HG03097 (cell line): ENCODE measurements around the gene UBLCP1.
"Not testable (repeated sequence)": the region's sequence is repeated elsewhere in the genome, so short reads cannot be mapped to it uniquely, and the experiment has no call there.

Experiments
- ATAC-seq: cut with Tn5 transposase; IDR thresholded peaks from one replicate; pipeline ENCODE4 v1.9.1; 2021; ENCODE audit not compliant: unreplicated experiment, low FRiP score

The UBLCP1 gene, protein sequence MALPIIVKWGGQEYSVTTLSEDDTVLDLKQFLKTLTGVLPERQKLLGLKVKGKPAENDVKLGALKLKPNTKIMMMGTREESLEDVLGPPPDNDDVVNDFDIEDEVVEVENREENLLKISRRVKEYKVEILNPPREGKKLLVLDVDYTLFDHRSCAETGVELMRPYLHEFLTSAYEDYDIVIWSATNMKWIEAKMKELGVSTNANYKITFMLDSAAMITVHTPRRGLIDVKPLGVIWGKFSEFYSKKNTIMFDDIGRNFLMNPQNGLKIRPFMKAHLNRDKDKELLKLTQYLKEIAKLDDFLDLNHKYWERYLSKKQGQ

DNA sequence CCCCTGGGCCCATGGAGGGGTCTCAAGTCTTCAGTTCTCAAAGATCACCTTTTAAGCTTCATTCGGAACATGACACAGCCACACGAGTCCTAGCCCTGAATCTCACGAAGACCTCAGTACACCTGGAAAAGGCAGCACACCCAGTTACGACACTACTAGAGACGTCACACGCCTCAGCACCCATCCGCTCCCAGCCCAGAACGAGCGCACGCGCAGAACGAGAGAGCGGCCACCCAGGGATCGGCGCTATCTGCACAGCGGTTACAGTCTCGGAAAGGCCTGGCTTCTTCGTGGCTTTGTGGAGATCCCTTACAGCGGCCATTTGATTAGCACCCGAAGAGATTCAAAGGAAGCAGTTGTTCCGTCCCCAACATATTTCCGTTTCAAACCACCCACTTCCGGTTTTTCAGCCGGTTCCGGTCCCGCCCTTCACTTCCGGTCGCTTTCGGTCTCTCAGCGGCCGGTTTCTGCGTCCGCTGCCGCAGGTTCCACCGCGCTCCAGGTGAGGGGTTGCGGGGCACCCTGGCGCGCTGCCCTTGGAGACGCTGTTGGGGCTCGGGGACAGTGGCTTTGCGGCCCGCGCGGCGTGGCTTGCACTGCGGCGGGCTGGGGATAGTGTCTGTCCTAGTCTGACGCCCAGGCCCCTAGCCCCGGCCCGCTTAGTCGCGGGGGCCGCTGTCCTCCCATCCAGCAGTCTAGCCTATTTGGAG, at the start of gene UBLCP1:
TSS of gene UBLCP1 (plus strand) at position 432 of the 710 bp plus-strand sequence. CDS start 5,626 bp downstream, outside the sequence.
- ATAC-seq = peak; percentile 84

DNA sequence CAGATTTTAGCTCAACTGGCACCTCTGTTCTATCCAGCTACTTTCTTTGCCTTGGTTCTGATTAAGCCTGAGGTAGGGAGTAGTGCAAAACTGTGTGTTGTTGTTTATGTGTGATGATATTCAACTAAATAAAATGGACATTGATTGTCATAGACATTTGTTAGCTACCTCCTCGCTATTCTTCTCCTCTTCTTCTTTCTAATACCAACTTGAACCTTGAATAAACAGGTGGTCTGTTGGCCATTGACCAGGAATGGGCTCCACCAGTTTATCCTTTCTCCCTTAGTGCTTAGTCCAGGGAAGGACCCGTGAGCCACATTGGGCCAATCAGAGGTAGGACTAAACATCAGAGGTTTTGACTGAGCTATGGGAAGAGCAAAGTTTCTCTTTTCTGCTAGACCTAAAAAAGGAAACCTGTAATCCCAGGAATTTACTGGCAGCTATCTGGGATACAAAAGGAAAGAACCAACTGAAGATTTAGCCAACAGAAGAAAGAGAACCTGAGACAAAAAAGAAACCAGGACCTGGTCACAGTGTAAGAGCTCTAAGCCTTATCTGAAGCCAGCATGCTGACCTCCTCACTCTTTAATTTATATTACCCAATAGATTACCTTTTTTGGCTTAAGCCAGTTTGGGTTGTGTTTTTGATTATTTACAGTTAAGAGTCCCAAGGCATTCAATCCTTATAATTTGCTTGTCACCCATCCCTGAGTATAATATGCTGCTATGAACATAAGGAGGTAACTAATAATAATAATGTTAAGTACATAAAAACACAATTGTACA, 48.4 kb upstream of the UBLCP1 start:
- ATAC-seq = no peak

DNA sequence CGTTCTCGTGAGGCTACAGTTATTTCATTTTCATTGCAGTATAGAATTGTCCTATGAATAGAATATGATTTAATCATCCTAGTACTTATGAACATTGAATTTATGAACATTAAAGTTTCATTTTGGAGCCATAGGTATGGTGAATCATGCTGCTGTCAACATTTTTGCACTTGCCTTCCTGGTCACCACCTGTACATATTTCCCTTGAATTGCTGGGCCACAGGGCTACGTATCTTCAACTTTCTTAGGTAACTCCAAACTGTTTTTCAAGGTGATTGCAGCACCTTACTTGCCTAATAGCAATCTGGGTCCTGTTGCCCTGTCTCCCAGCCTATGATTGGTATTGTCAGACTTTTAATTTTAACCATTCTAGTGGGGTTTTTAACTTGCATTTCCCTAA, 47.2 kb upstream of the UBLCP1 start:
- ATAC-seq = no peak

DNA sequence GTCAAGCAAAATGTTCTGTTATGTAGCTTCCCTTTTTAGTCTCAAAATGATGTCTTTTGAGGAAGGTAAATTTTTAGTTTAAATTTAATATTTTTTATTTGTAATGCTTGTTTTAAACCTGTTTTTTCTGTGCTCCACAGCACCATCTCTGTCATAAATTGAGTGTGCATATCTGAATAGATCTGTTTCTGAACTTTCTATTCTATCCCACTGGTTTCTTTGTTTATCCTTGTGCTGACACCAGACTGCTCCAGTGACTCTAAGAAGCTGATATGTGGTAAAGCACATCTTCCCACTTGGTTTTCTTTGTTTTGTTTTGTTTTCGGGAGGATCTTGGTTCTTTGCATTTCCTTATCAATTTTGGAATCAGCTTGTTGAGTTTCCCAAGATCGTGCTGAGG, 46.6 kb upstream of the UBLCP1 start:
- no peak for ATAC-seq

DNA sequence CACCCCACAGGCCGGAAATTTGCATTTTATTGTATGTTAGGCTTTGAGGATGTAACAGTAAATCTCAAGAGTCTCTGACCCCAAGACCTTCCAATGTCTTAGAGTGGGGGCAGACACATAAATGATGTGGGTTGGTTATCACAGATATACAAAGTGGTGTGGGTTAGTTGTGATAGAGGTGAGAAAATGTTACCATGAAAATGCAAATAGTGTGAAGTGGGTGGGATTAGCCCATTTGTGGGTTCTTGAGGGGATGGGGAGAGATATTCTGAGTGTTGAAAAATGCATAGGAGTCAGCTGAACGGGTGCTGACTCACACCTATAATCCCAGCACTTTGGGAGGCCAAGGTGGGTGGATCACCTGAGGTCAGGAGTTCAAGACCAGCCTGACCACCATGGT, 45.9 kb upstream of the UBLCP1 start:
- no peak for ATAC-seq

DNA sequence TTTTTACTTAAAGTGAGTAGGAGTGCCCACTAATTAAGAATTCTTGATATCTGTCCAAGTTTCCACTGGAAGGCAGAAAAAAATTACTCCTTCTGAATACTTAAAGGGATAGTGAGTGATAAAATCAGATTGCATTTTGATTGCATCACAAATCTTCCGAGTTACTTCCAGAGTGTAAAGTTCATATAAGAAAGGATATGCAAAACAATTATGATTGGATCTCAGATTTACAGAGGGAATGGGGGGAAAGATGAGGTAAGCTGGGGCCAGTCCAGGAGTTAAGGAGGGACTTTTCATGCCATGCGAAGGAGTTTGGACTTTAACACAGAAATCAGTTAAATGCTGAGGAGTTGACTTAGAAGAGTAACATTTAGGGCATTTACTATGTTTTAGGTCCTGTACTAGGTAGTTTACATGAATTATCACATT, 44.5 kb upstream of the UBLCP1 start:
- ATAC-seq = no peak

DNA sequence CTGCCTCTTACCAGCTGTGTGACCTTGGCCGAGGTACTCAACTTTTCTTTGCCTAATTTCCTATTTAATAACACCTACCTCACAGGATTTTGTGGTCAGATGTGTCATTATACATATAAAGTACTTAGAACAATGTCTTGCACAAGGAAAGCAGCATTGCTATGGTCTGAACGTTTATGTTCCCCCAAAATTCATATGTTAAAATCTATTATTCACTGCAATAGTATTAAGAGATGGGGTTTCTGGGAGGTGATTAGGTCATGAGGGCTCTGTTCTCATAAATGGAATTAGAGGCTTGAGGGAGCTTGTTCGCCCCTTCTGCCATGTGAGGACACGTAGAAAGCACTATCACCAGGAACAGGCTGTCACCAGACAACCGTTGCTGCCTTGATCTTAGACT, 42.9 kb upstream of the UBLCP1 start:
- no peak for ATAC-seq

DNA sequence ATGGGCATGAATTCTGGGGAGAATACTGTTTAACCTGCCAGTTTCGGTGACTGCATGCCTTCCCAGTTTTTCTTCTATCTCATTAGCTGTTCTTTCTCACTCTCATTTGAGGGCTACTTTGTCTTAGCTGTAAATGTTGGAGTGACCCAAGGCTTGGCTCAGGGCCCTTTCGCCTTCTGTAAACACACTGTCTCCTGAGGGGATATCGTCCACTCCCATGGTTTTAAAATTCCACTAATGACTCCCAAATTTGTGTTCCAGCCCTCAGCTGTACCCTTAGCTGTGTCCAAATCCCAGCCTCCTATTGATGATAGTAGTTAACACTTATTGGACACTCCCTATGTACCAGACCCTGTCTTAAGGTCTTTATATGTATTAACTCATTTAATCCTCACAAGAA, 39.6 kb upstream of the UBLCP1 start:
- no peak for ATAC-seq

DNA sequence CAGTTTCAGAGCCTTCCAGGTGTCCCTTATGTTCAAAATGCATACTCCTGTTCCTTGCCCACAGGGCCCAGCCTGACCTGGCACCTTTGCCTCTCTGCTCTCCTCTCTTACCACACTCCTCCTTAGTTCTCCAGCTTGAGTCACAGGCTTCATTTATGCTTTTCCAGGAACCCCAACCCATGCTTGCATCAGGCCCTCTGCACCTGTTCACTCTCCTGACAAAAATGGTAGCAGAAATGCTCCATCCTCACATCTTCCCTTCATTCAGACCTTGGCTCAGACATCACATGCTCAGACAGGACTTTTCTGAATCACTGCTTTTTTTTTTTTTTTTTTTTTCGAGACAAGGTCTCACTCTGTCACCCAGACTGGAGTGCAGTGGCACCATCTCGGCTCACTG, 38.6 kb upstream of the UBLCP1 start:
- no peak for ATAC-seq

DNA sequence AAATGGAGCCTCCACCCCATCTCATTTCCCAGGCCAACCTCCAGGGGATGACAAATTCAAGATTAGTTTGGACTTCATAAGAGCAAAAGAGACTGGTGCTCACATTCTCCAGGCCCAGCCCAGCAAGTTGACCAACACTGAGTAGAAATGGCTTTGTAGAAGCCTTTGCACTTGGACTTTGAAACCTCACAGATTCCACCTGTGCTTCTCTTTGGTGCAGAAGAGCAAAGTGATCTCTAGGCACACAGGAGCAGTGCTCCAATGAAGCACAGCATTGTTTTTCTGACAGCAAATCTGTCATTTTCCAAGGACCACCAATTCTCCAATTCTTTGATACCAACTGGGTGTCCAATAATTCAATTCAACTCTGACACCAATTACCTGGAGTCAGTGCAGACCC, 36.6 kb upstream of the UBLCP1 start:
- no peak for ATAC-seq

DNA sequence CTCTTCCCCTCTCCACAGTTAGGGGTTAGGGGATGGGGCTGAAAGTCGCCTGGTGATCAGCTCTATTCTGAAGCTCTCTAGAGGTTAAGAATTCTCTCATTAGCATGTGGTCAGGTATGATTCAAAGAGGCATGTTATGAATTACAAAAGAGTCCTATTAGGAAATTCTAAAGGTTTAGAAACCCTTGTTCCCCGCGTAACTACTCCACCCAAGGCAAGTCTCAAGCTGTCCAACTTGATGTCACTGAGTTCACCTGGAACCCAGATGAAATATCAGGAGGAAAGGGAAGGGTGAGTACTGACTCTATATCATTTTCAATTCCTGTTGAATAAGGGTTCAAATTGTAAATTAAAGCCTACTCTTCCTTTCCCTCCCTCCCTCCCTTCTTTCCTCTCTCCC, 35.6 kb upstream of the UBLCP1 start:
- no peak for ATAC-seq

DNA sequence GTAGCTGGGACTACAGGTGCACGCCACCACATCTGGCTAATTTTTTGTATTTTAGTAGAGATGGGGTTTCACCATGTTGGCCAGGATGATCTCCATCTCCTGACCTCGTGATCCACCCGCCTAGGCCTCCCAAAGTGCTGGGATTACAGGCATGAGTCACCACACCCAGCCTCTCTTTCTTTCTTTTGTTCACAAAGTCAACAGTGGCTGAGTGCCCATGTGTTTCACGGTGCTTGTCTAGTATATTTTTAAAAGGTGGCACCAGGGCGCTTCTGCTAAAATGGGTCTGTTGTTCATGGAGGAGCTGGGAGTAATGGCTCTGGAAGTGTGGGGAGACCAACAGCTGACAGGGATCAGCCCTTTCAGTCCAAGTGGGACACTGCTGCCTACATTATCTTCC, 35.0 kb upstream of the UBLCP1 start:
- not testable (repeated sequence) for ATAC-seq

DNA sequence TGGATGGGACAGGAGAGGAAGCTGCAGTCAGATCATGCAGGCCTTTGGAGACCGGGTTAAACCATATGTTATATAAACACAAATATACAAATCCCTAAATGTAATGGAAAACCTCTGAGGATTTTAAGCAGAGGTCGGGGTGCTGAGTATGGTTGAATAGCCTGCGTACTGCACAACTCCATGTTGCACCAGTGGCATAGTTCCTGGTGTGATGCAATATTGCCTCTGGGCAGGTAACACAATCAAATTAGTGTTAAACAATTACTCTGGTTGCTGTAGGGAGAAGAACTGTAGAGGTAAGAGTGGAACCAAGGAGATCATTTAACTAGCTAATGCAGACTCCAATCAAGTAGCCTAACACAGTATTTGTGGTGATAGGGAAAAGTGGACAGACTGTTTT, 32.4 kb upstream of the UBLCP1 start:
- ATAC-seq = no peak

DNA sequence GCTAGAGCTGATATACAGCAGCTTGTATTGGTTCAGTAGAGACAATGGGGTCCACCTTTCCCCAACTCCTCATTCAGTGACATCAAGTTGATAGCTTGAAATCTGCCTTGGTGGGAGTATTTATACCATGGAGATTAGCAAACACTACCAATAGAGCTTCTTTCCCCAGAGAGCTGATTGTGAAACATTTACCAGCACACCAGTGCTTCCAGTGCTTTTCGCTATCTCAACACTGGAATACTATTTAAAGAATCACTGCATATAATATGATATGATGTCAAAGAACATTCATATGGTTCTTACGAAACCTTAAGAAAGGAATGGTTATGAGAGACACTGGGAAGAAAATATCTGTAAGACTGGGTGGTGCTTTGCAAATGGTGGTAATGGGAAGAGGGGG, 31.9 kb upstream of the UBLCP1 start:
- no peak for ATAC-seq

DNA sequence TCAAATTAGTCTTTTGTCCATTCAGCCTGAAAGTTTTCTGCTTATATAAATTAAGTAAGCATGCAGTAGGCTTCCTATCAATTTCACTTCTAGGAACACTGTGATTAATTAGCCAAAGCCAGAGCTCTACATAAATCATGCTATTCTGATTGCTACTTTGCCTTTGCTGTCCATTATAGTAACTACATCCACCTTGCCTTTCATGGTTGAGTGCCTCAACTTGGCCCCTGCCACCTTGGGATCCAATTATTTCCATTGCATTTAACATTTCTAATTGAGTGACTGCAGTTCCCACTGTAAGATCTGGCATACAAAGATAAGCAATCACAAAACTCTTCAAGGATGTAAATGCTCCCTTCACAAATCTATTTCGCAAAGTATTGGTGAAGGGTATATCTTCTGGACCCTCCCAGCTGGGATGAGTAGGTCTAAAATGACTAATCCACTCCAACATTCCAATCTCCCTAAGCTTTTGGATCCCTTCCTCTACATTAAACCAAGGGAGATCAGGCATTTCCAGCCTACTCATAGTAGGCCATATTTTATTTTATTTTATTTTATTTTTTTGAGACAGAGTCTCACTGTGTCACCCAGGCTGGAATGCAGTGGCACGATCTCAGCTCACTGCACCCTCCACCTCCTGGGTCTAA, 27.1 kb upstream of the UBLCP1 start:
- ATAC-seq = not testable (repeated sequence)

DNA sequence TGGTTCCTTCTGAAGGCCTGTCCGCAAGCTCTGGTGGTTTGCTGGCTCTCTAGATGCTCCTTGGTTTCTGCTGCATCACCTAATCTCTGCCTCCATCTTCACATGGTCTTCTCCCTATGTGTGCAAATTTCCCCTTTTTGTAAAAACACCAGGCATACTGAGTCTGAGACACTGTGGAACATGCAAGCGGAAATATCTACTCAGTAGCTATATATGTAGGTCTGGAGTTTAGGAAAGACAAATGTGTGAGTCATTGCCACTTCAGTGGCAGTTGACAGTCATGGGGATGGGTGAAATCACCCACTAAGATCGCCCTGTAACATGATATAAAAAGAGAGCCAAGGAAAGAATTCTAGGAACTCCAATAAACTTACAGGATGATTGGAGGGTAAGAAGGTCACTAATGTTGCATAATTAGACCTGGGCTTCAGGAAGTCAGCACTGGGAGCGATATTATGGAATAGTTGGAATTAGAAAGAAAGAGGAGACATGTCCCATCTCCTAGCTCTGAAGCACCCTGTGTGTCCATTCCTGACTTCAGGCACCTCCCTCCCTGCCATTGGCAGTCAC, 22.7 kb upstream of the UBLCP1 start:
- no peak for ATAC-seq

DNA sequence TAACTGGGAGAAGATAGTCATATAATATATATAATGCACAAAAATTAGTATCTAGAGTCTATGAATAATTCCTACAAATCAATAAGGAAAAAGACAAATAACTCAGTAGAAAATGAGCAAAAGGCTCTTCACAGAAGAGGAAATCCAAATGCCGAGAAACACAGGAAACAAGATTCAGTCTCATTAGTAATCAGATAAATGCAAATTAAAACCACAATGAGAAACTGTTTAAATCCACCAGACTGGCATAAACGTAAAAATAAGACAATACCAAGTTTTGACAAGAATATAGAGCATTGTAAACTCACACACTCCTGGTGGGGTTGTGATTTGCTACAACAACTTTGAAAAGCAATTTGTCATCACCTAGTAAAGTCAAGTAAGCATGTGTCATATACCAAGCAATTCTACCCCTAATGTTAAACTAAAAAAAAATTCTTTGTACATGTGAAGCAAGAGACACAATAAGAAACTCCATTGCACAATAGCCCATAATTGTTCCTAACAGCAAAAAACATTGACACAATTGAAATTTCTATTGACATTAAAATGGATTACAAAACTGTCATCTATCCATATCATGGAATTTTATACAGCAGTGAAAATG, 21.0 kb upstream of the UBLCP1 start:
- ATAC-seq = no peak

DNA sequence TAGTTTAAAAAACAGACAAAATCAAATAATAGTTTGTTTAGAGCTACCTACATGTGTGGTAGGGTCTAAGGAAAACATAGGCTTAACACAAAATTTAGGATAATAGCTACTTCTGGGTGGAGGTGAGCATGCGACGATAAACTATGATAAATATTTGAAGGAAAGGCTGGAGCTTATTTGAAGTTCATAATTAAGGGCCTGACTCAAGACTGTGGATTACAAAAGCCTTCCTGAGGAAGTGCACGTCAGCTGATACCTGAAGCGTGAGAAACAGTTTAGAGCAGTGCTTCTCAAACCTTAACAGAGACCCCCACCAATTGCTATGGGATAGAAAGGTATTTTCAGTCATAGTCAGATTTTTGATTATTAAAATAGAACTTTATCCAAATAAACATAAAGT, 20.4 kb upstream of the UBLCP1 start:
- ATAC-seq = no peak

DNA sequence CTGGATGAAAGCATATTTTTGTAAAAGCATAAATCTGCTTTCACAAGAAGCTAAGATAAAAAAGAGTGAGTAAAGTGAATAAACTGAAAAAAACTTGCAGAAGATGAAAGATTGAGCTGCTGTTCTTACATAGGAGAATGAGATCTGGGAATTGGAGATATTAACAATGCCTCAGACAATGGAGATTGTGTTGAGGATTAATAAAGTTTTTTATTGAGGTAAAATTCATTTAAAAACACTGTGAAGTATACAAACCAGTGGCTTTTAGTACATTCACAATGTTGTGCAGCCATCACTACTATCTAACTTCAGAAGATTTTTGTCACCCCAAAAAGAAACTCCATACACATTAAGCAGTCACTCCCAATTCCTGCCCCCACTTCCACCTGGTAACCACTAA, 19.7 kb upstream of the UBLCP1 start:
- no peak for ATAC-seq

DNA sequence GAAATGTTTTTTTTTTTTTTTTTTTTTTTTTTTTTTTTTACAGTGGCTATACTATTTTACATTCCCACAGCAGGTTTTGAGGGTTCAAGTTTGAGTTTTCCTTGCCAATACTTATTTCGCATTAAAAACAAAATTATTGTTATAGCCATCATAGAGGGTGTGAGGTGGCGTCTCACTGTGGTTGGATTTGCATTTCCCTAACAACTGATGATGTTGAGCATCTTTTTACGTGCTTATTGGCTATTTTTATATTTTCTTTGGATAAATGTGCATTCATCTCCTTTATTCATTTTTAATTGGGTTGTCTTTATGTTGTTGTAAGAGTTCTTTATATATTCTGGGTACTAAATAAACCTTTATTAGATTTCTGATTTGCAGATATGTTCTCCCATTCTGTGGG, 18.9 kb upstream of the UBLCP1 start:
- ATAC-seq = no peak
